NCI-H146 (cell line): ENCODE data around the gene FAM3D.
"Not testable (repeated sequence)": the region's sequence is repeated elsewhere in the genome, so short reads cannot be mapped to it uniquely, and the experiment has no call there.

ENCODE experiments used
- DNase-seq: peaks from one replicate; lab custom pipeline; 2025; lab: John Stamatoyannopoulos, UW

The FAM3D gene

GRCh38 chr3:58666683-58667082, at the start of gene FAM3D:
Gene FAM3D, minus strand, starts transcription at chr3:58666774. Its CDS starts 11,211 bp downstream, at chr3:58655563.
- no peak for DNase-seq

GRCh38 chr3:58713715-58714401, 47.3 kb upstream of the FAM3D start:
- no peak for DNase-seq

- no peak for DNase-seq
Observed at GRCh38 chr3:58711871-58712270, 45.3 kb upstream of the FAM3D start.

- not testable (repeated sequence) for DNase-seq
Observed at GRCh38 chr3:58708983-58709382, 42.4 kb upstream of the FAM3D start.

- no peak for DNase-seq
Observed at GRCh38 chr3:58708116-58708791, 41.7 kb upstream of the FAM3D start.

GRCh38 chr3:58707390-58707930, 40.9 kb upstream of the FAM3D start:
- DNase-seq = no peak

- DNase-seq = no peak
Observed at GRCh38 chr3:58706395-58707167, 40.0 kb upstream of the FAM3D start.

GRCh38 chr3:58704745-58705144, 38.2 kb upstream of the FAM3D start:
- no peak for DNase-seq

GRCh38 chr3:58704304-58704703, 37.7 kb upstream of the FAM3D start:
- DNase-seq = not testable (repeated sequence)

- no peak for DNase-seq
Observed at GRCh38 chr3:58698246-58698645, 31.7 kb upstream of the FAM3D start.

GRCh38 chr3:58697561-58697960, 31.0 kb upstream of the FAM3D start:
- DNase-seq = no peak

- not testable (repeated sequence) for DNase-seq
Observed at GRCh38 chr3:58696813-58697212, 30.2 kb upstream of the FAM3D start.

- DNase-seq = no peak
Observed at GRCh38 chr3:58696093-58696492, 29.5 kb upstream of the FAM3D start.

GRCh38 chr3:58695284-58695683, 28.7 kb upstream of the FAM3D start:
- DNase-seq = not testable (repeated sequence)

- no peak for DNase-seq
Observed at GRCh38 chr3:58693940-58694850, 27.6 kb upstream of the FAM3D start.

- no peak for DNase-seq
Observed at GRCh38 chr3:58692484-58692883, 25.9 kb upstream of the FAM3D start.

GRCh38 chr3:58691997-58692396, 25.4 kb upstream of the FAM3D start:
- no peak for DNase-seq

- DNase-seq = no peak
Observed at GRCh38 chr3:58690490-58690889, 23.9 kb upstream of the FAM3D start.

- DNase-seq = no peak
Observed at GRCh38 chr3:58688574-58688973, 22.0 kb upstream of the FAM3D start.

- DNase-seq = no peak
Observed at GRCh38 chr3:58686847-58687246, 20.3 kb upstream of the FAM3D start.

GRCh38 chr3:58685641-58686040, 19.1 kb upstream of the FAM3D start:
- DNase-seq = no peak

- DNase-seq = no peak
Observed at GRCh38 chr3:58683466-58683865, 16.9 kb upstream of the FAM3D start.
